H1 (cell line): ENCODE measurements around the gene RBM15. TPM values are rescaled to one million over a fixed set of nuclear protein-coding genes. Genes with fewer than 3 reads are reported as not detected.

Source experiments
- BCL11A ChIP-seq, 2 experiments: IDR thresholded peaks; one replicate each; pipeline ENCODE4 v1.6.1; 2011; ENCODE audit warnings: low read depth in 2 of 2, low read length in 2 of 2, mild to moderate bottlenecking in 2 of 2
- RNF2 ChIP-seq: fragments of 200-900, 300-1000 bp; sonication (generic); IDR thresholded peaks from 2 replicates; pipeline ENCODE4 v1.7.1; 2016; ENCODE audit warnings: borderline replicate concordance, low read depth, mild to moderate bottlenecking, antibody characterized with exemption, low read length; ENCODE audit not compliant: poor library complexity, severe bottlenecking; ENCODE audit errors: missing control alignments
- polyA plus RNA-seq, 7 experiments: library from polyadenylated mRNA; depleted of rRNA in 3 of 7; stranded (reverse) in 5 of 7; unstranded in 2 of 7; fragments of >200 nt in 5 of 7; fragments of 200-250 nt in 2 of 7; gene quantifications; 1 replicate in 5 of 7; 2 replicates in 1 of 7; 4 replicates in 1 of 7; pipeline versions ENCODE4 v1.2.1 to v1.2.3, GENCODE V29; 2011 to 2013; ENCODE audit warnings: missing spikeins in 2 of 7, mixed read lengths in 2 of 7
- total RNA-seq: library from RNA; stranded (reverse); fragmentation: NEBNext Ultra II Directional; extraction: Animal tissue kit (Norgen Biotek cat#: 25700); gene quantifications from 2 replicates; pipeline ENCODE4 v1.2.1, GENCODE V29; 2021

Gene RBM15
- total and polyA plus RNA-seq, 2 of the 8 experiments (the other 6 are each of a cell fraction or from before 2014, with no cell fraction given): 13.5 to 44.9 TPM

DNA sequence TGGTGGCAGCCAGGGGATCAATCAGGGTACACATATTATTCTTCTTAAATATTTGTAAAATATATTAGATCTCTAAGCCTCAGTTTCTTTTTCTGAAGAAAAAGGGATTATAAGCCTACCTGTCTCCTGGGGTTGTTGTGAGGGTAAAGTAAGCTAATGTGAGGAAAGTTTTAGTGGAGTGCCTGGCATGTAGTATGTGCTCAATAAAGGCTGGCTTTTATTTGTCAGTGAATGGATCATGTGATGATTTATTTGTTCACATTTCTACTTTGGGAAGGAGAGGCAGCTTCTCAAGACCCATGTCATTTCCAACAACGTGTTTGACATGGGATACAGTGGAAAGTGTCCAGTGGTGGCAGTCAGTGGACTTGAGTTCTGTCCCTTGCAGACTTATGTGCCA is 12.4 kb upstream of the RBM15 start (continued):
- TF ChIP-seq RNF2 (no peak), BCL11A (IDR thresholded peaks at IDR 0.05; ENCODE audit: low read depth in 2 of 2, low read length in 2 of 2) (no peak)
